Measurements from ENCODE around the gene HSFX3.
"Not testable (repeated sequence)": the region's sequence is repeated elsewhere in the genome, so short reads cannot be mapped to it uniquely, and the experiment has no call there.

DNA sequence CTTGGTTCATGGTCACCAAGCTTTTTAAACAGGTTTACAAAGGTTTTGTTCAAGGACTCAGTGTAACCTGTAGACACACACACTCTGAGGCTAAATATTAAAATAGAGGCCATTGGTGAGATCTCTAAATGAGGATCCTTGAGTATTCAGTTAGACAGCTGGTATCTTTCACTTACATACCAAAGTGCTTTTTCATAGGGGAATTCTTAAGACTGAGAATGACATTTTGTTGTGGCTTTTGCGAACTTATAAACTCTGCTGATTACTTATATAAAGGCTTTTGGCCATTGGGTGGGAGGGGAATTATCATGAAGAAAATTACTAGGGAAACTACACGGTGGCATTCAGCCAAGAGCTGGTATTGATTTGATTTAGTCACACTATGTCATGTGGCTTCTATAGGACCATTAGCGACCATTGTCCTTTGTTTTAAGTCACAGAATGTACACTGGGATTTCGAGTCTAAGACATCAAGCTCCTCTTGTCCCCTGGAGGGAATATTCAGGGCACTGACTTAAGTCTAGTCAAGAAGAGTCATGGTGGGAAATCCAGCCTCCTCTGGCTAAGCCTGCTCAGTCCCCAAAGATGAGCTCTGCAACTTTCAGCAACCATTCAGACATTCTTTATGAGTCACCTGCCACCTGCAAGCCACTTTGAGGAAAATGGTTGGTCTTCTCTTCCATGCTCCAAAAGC lies 1.7 kb upstream of the HSFX3 start:
- TF ChIP-seq EZH2 (IDR thresholded peaks at IDR 0.05; ENCODE audit: borderline replicate concordance, insufficient read depth, low read depth, low read length, poor library complexity, severe bottlenecking): not testable (repeated sequence)
- TF ChIP-seq, protein P1, sequence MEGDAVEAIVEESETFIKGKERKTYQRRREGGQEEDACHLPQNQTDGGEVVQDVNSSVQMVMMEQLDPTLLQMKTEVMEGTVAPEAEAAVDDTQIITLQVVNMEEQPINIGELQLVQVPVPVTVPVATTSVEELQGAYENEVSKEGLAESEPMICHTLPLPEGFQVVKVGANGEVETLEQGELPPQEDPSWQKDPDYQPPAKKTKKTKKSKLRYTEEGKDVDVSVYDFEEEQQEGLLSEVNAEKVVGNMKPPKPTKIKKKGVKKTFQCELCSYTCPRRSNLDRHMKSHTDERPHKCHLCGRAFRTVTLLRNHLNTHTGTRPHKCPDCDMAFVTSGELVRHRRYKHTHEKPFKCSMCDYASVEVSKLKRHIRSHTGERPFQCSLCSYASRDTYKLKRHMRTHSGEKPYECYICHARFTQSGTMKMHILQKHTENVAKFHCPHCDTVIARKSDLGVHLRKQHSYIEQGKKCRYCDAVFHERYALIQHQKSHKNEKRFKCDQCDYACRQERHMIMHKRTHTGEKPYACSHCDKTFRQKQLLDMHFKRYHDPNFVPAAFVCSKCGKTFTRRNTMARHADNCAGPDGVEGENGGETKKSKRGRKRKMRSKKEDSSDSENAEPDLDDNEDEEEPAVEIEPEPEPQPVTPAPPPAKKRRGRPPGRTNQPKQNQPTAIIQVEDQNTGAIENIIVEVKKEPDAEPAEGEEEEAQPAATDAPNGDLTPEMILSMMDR (IDR thresholded peaks at IDR 0.05): not testable (repeated sequence)
